OCI-LY3 (cell line): Measurements from ENCODE around the gene FLYWCH1.

ENCODE experiments used
- EZH2phosphoT487 ChIP-seq: fragments of 200-600 bp; shearing (Covaris generic); IDR thresholded peaks from 2 replicates; pipeline ENCODE4 v1.6.1; 2018; ENCODE audit warnings: antibody characterized with exemption, mixed run types, low read depth
- TF ChIP-seq, protein P1 (sequence below): fragments of 200-600, 300-600 bp; sonication (generic); IDR thresholded peaks from 2 replicates; pipeline ENCODE4 v1.5.1; 2014; ENCODE audit warnings: antibody characterized with exemption, low read length, low read depth

GRCh38 chr16:2963074-2963722 is 51.5 kb downstream of the FLYWCH1 start:
- TF ChIP-seq, protein P1, sequence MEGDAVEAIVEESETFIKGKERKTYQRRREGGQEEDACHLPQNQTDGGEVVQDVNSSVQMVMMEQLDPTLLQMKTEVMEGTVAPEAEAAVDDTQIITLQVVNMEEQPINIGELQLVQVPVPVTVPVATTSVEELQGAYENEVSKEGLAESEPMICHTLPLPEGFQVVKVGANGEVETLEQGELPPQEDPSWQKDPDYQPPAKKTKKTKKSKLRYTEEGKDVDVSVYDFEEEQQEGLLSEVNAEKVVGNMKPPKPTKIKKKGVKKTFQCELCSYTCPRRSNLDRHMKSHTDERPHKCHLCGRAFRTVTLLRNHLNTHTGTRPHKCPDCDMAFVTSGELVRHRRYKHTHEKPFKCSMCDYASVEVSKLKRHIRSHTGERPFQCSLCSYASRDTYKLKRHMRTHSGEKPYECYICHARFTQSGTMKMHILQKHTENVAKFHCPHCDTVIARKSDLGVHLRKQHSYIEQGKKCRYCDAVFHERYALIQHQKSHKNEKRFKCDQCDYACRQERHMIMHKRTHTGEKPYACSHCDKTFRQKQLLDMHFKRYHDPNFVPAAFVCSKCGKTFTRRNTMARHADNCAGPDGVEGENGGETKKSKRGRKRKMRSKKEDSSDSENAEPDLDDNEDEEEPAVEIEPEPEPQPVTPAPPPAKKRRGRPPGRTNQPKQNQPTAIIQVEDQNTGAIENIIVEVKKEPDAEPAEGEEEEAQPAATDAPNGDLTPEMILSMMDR, result no peak
- no peak for TF ChIP-seq EZH2phosphoT487
